ENCODE measurements around the gene RCSD1.

RCSD1 gene, protein sequence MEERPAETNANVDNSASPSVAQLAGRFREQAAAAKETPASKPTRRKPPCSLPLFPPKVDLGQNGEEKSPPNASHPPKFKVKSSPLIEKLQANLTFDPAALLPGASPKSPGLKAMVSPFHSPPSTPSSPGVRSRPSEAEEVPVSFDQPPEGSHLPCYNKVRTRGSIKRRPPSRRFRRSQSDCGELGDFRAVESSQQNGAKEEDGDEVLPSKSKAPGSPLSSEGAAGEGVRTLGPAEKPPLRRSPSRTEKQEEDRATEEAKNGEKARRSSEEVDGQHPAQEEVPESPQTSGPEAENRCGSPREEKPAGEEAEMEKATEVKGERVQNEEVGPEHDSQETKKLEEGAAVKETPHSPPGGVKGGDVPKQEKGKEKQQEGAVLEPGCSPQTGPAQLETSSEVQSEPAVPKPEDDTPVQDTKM

DNA sequence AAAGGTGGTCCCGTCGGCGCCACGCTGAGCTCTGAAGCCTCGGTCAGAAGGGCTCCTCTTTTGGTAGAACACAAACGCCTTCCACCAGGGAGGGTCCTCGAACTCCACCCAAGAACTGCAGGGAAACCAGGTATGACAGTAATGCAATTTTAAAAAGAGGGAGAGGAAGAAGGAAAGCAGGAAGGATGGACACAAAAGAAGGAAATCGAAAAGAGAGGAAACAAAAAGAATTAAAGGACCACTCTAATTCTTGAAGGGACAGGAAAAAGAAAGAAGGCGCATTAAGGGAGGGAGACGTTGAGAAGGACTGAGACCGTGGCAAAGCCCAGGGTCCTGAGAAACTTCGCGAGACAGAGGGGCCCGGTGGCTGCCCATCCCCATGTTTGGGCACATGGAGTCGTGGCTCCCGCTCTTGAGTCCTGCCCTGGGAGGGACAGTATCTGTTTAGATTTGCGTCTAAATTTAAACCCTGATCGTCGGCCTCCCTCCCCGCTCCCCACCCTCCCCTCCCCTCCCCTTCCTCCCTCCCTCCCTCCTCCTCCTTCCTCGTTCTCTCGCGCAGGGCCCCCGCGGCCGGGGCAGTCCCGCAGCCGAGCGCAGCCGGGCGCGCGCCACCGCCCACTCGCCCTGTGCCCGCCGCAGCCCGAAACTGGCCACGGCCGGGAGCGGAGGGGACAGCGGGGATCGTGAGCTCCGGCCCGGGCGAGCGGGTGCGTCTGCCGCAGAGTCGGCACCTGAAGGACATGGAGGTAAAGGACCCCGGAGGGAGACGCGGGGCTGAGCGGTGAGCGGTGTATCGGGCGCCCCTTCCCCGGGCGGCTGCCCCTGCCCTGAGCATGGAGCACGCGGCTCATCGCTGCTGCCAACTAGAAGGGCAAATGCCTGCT is at the start of gene RCSD1:
Gene RCSD1 (plus strand): TSS at position 552 of the 887 bp plus-strand sequence. CDS start 192 bp downstream, at position 744.
- peak; percentile 85 for DNase-seq (ENCODE audit: low spot score)
- TF ChIP-seq, protein P1, sequence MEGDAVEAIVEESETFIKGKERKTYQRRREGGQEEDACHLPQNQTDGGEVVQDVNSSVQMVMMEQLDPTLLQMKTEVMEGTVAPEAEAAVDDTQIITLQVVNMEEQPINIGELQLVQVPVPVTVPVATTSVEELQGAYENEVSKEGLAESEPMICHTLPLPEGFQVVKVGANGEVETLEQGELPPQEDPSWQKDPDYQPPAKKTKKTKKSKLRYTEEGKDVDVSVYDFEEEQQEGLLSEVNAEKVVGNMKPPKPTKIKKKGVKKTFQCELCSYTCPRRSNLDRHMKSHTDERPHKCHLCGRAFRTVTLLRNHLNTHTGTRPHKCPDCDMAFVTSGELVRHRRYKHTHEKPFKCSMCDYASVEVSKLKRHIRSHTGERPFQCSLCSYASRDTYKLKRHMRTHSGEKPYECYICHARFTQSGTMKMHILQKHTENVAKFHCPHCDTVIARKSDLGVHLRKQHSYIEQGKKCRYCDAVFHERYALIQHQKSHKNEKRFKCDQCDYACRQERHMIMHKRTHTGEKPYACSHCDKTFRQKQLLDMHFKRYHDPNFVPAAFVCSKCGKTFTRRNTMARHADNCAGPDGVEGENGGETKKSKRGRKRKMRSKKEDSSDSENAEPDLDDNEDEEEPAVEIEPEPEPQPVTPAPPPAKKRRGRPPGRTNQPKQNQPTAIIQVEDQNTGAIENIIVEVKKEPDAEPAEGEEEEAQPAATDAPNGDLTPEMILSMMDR (IDR thresholded peaks at IDR 0.05; ENCODE audit: extremely low read depth, missing control alignments) = no peak

DNA sequence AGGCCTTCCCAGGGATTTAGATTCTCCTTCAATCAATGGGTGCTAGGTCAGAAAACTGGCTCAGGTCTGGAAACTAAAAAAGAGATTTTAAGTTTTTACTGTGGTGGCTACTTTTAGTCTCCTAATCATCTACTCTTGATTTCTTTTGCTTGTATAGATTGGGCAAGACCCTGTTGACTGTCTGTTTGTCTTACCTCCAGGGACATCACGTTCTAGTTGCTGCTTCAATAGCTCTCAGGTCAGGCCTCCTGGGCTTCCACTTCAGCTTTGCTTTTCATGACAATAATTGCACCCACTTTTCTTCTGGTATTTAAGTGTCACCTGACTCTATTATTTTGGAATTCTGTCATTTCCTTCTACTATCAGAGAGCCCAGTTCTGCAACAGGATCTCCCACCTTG is 48.0 kb upstream of the RCSD1 start:
- TF ChIP-seq, protein P1 (IDR thresholded peaks at IDR 0.05; ENCODE audit: extremely low read depth, missing control alignments) = no peak
- DNase-seq (ENCODE audit: low spot score) = no peak

DNA sequence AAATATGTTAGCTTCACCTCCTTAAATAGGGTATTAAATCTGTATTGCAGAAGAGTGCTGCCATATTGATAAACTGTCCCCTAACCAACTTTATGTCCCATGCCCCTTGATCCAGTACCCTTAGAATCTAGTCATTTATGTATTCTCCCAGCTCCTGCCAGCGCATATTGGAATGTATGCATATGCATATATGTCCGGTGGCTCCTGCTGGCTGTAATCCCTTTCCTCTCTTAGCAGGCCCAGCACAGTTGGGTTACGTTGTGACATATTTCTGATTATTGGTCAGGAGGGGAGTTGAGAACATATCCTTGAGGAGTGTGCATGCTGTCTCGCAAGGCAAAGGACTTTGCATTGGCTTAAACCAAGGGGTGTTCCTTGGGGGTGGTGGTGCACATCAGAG is 47.3 kb upstream of the RCSD1 start:
- no peak for DNase-seq (ENCODE audit: low spot score)
- TF ChIP-seq, protein P1 (IDR thresholded peaks at IDR 0.05; ENCODE audit: extremely low read depth, missing control alignments) = no peak

DNA sequence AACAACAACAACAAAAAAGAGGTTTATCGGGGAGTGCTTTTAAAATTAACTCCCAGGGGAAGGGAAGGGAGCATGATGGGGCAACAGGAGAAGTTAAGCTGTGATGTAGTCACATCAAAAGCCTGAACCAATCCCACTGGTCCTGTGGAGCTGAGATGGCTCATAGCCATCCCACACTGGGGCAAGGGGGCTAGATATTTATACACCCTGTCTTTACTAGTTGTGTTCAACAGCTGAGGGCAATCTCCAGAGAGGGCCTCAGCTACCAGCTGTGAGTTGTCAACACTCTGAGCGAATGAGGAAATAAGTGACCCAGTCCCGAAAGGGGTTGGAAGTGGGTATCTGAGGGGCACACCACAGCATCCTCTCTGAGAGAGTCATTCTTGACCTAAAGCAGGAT is 45.5 kb upstream of the RCSD1 start:
- TF ChIP-seq, protein P1 (IDR thresholded peaks at IDR 0.05; ENCODE audit: extremely low read depth, missing control alignments) = no peak
- DNase-seq (ENCODE audit: low spot score) = no peak

DNA sequence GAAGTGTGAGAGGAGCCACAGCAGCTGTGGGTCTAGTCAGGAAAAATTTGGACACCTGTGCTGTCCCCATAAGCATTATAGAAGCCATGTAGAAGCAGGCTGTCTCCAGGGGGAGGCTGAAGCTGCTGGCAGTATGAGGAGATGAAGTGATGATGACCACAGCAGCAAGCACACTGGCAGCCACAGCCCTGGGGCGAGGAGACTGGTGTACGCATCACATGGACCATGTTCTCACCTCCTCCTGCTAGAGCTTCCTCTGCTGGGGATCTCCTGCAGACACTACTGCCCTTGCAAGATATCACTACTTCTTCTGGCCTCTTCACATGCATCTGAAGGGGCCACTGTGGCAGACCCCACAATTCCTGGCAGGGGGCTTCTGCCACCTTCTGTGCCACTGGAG is 42.7 kb upstream of the RCSD1 start:
- TF ChIP-seq, protein P1 (IDR thresholded peaks at IDR 0.05; ENCODE audit: extremely low read depth, missing control alignments) = no peak
- DNase-seq (ENCODE audit: low spot score) = no peak

DNA sequence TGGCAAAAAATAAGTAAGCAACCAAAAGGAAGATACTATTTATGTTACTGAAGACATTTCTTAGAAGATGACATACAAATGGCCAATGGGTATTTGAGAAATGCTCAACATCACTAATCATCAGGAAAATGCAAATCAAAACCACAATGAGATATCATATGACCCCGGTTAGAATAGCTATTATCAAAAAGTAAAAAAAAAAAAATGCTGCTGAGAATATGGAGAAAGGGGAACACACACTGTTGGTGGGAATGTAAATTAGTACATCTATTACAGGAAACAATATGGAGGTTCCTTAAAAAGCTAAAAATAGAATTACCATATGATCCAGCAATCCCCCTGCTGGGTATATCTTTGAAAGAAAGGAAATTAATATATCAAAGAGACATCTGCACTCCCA is 42.2 kb upstream of the RCSD1 start:
- TF ChIP-seq, protein P1 (IDR thresholded peaks at IDR 0.05; ENCODE audit: extremely low read depth, missing control alignments) = no peak
- DNase-seq (ENCODE audit: low spot score) = no peak

DNA sequence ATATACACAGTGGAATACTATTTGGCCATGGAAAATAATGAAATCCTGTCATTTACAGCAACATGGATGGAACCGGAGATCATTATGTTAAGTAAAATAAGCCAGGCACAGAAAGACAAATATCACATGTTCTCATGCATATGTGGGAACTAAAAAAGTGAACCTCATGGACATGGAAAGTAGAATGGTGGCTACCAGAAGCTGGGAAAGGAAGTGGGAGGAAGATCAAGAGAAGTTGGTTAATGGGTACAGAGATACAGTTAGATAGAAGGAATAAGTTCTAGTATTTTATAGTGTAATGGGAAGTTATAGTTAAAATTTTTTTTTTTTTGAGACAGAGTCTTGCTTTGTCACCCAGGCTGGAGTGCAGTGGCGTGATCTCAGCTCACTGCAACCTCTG is 41.7 kb upstream of the RCSD1 start:
- TF ChIP-seq, protein P1 (IDR thresholded peaks at IDR 0.05; ENCODE audit: extremely low read depth, missing control alignments) = no peak
- no peak for DNase-seq (ENCODE audit: low spot score)

All from GM20000 (cell line).